Muscle of leg (tissue), 11 donors: ENCODE data around the gene ZNF324. TPM values are rescaled to one million over a fixed set of nuclear protein-coding genes. Genes with fewer than 3 reads are reported as not detected.
"Not testable (repeated sequence)": the region's sequence is repeated elsewhere in the genome, so short reads cannot be mapped to it uniquely, and the experiment has no call there.

Experiments used
- DNase-seq: peaks from one replicate; pipeline ENCODE4 v3.0.0; 2013
- H3K27ac ChIP-seq: one replicate; pipeline ENCODE4 v1.5.1; 2013; ENCODE audit warnings: mild to moderate bottlenecking, low read length, control low read depth
- H3K27me3 ChIP-seq: one replicate; pipeline ENCODE4 v1.6.1; 2013; ENCODE audit warnings: low read length; ENCODE audit not compliant: control insufficient read depth, insufficient read depth
- H3K36me3 ChIP-seq: one replicate; pipeline ENCODE4 v1.6.1; 2013; ENCODE audit warnings: low read length; ENCODE audit not compliant: control insufficient read depth, insufficient read depth
- H3K4me1 ChIP-seq: one replicate; pipeline ENCODE4 v1.6.1; 2013; ENCODE audit warnings: low read length; ENCODE audit not compliant: control insufficient read depth, insufficient read depth
- H3K4me3 ChIP-seq: one replicate; pipeline ENCODE4 v1.5.1; 2013; ENCODE audit warnings: low read length, control low read depth
- H3K9me3 ChIP-seq: replicated peaks from 2 replicates; pipeline ENCODE4 v1.6.1; 2013; ENCODE audit warnings: low read depth, low read length; ENCODE audit not compliant: control insufficient read depth
- WGBS: methylation state at CpG from one replicate; pipeline ENCODE4 v1.1.5; 2013; ENCODE audit warnings: missing lambda C conversion rate; ENCODE audit not compliant: insufficient coverage; 5-methylcytosine and 5-hydroxymethylcytosine counted together
- polyA plus RNA-seq, 8 donors: library from polyadenylated mRNA; unstranded; fragments of 120-200 nt; gene quantifications; one replicate each; pipeline versions ENCODE4 v1.2.1 to v1.2.3, GENCODE V29; 2013; ENCODE audit warnings: inconsistent platforms in 1 of 8, low replicate concordance in 1 of 8; ENCODE audit not compliant: insufficient read length in 8 of 8, insufficient read depth in 1 of 8
- total RNA-seq: library from RNA; stranded (reverse); fragments of 120-200 nt; gene quantifications from one replicate; pipeline ENCODE4 v1.2.4, GENCODE V29; 2013

Gene ZNF324
- total and polyA plus RNA-seq, 9 donors: 4.8 to 7.3 (median 6.0) TPM

GRCh38 chr19:58498316-58499020, 31.6 kb downstream of the ZNF324 start:
- Histone ChIP-seq H3K36me3 (no peaks in the 10 kb centered on the region), H3K4me1 (peaks cover 22% of the 10 kb centered on the region), H3K27me3 (no peaks in the 10 kb centered on the region), H3K4me3 (peak overlapping the region; percentile 66), H3K27ac (peak overlapping the region; percentile 56), H3K9me3 (no peaks in the 10 kb centered on the region)
- peak; percentile 31 for DNase-seq
- WGBS: 62% methylated on average over 19 of the region's 22 CpGs

- WGBS: under 1% methylated on average over 59 of the region's 60 CpGs
- H3K36me3 ChIP-seq: no peaks in the 10 kb centered on the region
- H3K27ac ChIP-seq: peak overlapping the region; percentile 89
- H3K9me3 ChIP-seq: no peaks in the 10 kb centered on the region
- peak overlapping the region; percentile 66 for H3K4me3 ChIP-seq
- H3K27me3 ChIP-seq: no peaks in the 10 kb centered on the region
- peak; percentile 99 for DNase-seq
- H3K4me1 ChIP-seq: peaks cover 22% of the 10 kb centered on the region
These were observed 32.4 kb downstream of the ZNF324 start for GRCh38 chr19:58499021-58499927.

- Histone ChIP-seq H3K4me1 (peaks cover 22% of the 10 kb centered on the region), H3K9me3 (no peaks in the 10 kb centered on the region), H3K27me3 (no peaks in the 10 kb centered on the region), H3K36me3 (no peaks in the 10 kb centered on the region), H3K4me3 (no peak overlapping the region), H3K27ac (no peak overlapping the region)
- 95% methylated on average over 12 of the region's 14 CpGs for WGBS
- DNase-seq: no peak
These were observed 33.4 kb downstream of the ZNF324 start for GRCh38 chr19:58500242-58500641.

- not testable (repeated sequence) for H3K27ac ChIP-seq, H3K4me3 ChIP-seq, H3K36me3 ChIP-seq, H3K9me3 ChIP-seq, H3K27me3 ChIP-seq, DNase-seq, H3K4me1 ChIP-seq
- WGBS: 82% methylated on average over 3 of the region's 8 CpGs
These were observed 40.8 kb downstream of the ZNF324 start for GRCh38 chr19:58507602-58508223.

GRCh38 chr19:58509731-58510083, 42.8 kb downstream of the ZNF324 start:
- Histone ChIP-seq H3K27ac (no peak overlapping the region), H3K27me3 (no peaks in the 10 kb centered on the region), H3K4me1 (peaks cover 5% of the 10 kb centered on the region), H3K36me3 (peaks cover 13% of the 10 kb centered on the region), H3K9me3 (peaks cover 3% of the 10 kb centered on the region), H3K4me3 (no peak overlapping the region)
- no peak for DNase-seq
- 80% methylated on average over 11 of the region's 11 CpGs for WGBS

DNA sequence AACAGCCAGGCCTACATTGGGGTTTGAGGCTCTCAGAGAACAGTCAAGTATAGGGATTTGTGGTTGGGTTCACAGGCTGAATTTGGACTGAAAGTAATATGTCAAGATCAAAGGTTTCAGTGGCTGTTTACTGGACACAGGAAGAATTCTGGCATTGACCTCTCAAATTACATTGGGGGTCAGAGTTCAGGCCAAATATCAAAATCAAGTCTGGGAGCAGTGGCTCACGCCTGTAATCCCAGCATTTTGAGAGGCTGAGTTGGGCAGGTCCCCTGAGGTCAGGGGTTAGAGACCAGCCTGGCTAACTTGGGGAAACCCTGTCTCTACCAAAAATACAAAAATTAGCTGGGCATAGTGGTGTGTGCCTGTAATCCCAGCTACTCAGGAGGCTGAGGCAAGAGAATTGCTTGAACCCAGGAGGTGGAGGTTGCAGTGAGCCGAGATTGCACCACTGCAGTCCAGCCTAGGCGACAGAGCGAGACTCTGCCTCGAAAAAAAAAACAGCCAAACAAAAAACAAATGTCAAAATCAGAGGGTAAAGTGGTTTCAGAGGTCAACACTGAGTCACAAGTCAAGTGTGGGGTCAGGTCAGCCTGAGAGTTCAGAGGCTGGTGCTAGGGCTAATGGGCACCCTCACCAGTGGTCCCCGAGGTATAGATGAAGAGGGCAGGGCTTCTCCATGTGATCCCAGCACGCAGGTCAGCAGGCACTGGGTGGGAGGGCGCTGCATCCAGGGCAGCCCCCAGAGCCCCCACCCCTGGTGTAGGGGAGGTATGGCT, 43.4 kb downstream of the ZNF324 start:
- peaks cover 14% of the 10 kb centered on the region for H3K36me3 ChIP-seq
- DNase-seq: no peak
- H3K9me3 ChIP-seq: peaks cover 3% of the 10 kb centered on the region
- WGBS: 54% methylated on average over 2 of the region's 8 CpGs
- peaks cover 6% of the 10 kb centered on the region for H3K4me1 ChIP-seq
- no peaks in the 10 kb centered on the region for H3K27me3 ChIP-seq
- no peak overlapping the region for H3K4me3 ChIP-seq
- no peak overlapping the region for H3K27ac ChIP-seq

- H3K9me3 ChIP-seq: peaks cover 3% of the 10 kb centered on the region
- 85% methylated on average over 25 of the region's 25 CpGs for WGBS
- DNase-seq: no peak
- H3K4me3 ChIP-seq: no peak within 1 kb of the TSS
- no peaks in the 10 kb centered on the region for H3K27me3 ChIP-seq
- H3K27ac ChIP-seq: no peak within 1 kb of the TSS
- H3K4me1 ChIP-seq: peaks cover 16% of the 10 kb centered on the region
- peaks cover 27% of the 10 kb centered on the region for H3K36me3 ChIP-seq
These were observed 44.7 kb downstream of the ZNF324 start, which contains the start of gene SLC27A5 for GRCh38 chr19:58511353-58512208. TSS of gene SLC27A5 (minus strand) at chr19:58511992. CDS start at chr19:58511955, 37 bp downstream.

DNA sequence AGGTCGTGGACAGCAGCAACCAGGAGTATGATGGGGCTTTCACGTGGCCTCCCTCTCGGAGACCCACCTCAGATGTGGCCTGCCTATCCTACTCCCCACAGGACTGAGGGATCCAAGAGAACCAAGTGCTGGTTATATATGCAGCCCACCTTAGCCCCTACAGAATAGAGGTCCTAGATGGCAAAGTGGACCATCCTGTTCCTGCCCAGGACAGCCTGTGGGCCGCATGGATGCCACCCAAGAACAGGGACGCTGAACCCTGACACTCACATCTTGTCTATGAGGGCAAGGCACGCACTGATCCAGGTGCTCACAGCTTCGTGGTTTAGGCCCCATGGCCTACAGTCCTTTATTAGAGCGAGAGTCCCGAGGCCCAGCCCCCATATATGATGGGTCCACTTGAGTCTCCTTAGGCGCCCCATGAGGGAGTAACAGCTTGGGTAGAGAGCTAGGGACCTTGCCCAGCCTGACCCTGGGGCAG, 46.4 kb downstream of the ZNF324 start:
- Histone ChIP-seq H3K4me1 (peaks cover 22% of the 10 kb centered on the region), H3K27me3 (no peaks in the 10 kb centered on the region), H3K9me3 (no peaks in the 10 kb centered on the region), H3K36me3 (peaks cover 35% of the 10 kb centered on the region), H3K27ac (no peak overlapping the region), H3K4me3 (no peak overlapping the region)
- WGBS: 93% methylated on average over 6 of the region's 10 CpGs
- no peak for DNase-seq
